Right cardiac atrium (tissue), 5 donors: ENCODE results near the gene ACP5. TPM values are rescaled to one million over a fixed set of nuclear protein-coding genes. Genes with fewer than 3 reads are reported as not detected.

ENCODE experiments used
- ATAC-seq, 2 donors: fragments of 200-7000 bp; cut with Tn5 transposase; one replicate each; pipeline versions ENCODE4 v1.8.0 to v1.9.1; 2020; ENCODE audit warnings: moderate library complexity in 2 of 2, mild to moderate bottlenecking in 1 of 2
- DNase-seq, 3 donors: peaks; one replicate each; pipeline ENCODE4 v3.0.0-alpha.2; 2020
- H3K27ac ChIP-seq: one replicate; pipeline ENCODE4 v1.5.1; 2013; ENCODE audit warnings: mild to moderate bottlenecking, low read length, control low read depth, moderate library complexity
- H3K27me3 ChIP-seq: one replicate; pipeline ENCODE4 v1.6.1; 2013; ENCODE audit not compliant: control insufficient read depth, insufficient read depth
- H3K4me1 ChIP-seq: one replicate; pipeline ENCODE4 v1.6.1; 2013; ENCODE audit warnings: low read length; ENCODE audit not compliant: control insufficient read depth, insufficient read depth
- H3K4me3 ChIP-seq: one replicate; pipeline ENCODE4 v1.5.1; 2013; ENCODE audit warnings: low read length, control low read depth
- H3K9me3 ChIP-seq: one replicate; pipeline ENCODE4 v1.6.1; 2013; ENCODE audit warnings: low read length; ENCODE audit not compliant: control insufficient read depth
- WGBS: extraction: QIAGEN DNeasy Blood & Tissue Kit; methylation state at CpG from one replicate; pipeline ENCODE4 v1.1.7; 2013; 5-methylcytosine and 5-hydroxymethylcytosine counted together
- intact Hi-C, 4 donors: fragments of 100-400 bp; cut with DNase I; formaldehyde crosslinking; loops; one replicate each; pipeline versions ENCODE4 v1.11.0 to v1.14.0; 2022 to 2023
- polyA plus RNA-seq: library from polyadenylated mRNA; stranded (reverse); fragments of 200-250 nt; gene quantifications from one replicate; pipeline ENCODE4 v1.2.3, GENCODE V29; 2013
- total RNA-seq, 4 donors: library from RNA; stranded (reverse); fragmentation: NEBNext Ultra II Directional; extraction: Animal tissue kit (Norgen Biotek cat#: 25700); gene quantifications; one replicate each; pipeline ENCODE4 v1.2.1, GENCODE V29; 2021
- donor health status: healthy with polysubstance abuse.
- donor health status: DM: no; HTN: yes; CAD: no.
- donor health status: DM: no; HTN: no; CAD: no.
- donor health status: DM: no; HTN: yes; CAD: no; lungs with severe emphysema.
- donor health status: DM: yes; HTN: yes; CAD: no.

Gene ACP5
- total and polyA plus RNA-seq, 5 donors: 2.9 to 8.4 (median 4.1) TPM

GRCh38 chr19:11540645-11541044 lies 36.8 kb downstream of the ACP5 start:
- H3K4me1 ChIP-seq: no peaks in the 10 kb centered on the region
- intact Hi-C loops: no loop called here
- H3K27me3 ChIP-seq: no peaks in the 10 kb centered on the region
- 86% methylated on average over 5 of the region's 5 CpGs for WGBS
- no peak for DNase-seq
- no peaks in the 10 kb centered on the region for H3K9me3 ChIP-seq
- H3K27ac ChIP-seq: peak overlapping the region; percentile 14
- no peak for ATAC-seq
- no peak overlapping the region for H3K4me3 ChIP-seq

GRCh38 chr19:11539495-11540365 lies 37.7 kb downstream of the ACP5 start:
- 8% methylated on average over 36 of the region's 36 CpGs for WGBS

GRCh38 chr19:11538232-11539036 lies 39.0 kb downstream of the ACP5 start, which contains the start of gene CNN1:
Gene CNN1 (plus strand): TSS chr19:11538851. CDS start chr19:11538928, 77 bp downstream.
- WGBS: 16% methylated on average over 21 of the region's 21 CpGs
- peak; percentile 83 to 91 (median 89) for DNase-seq
- no peaks in the 10 kb centered on the region for H3K4me1 ChIP-seq
- peak; percentile 72 to 75 for ATAC-seq
- no peaks in the 10 kb centered on the region for H3K9me3 ChIP-seq
- peak within 1 kb of the TSS; percentile 68 for H3K27ac ChIP-seq
- peak within 1 kb of the TSS; percentile 40 for H3K4me3 ChIP-seq
- no peaks in the 10 kb centered on the region for H3K27me3 ChIP-seq
- intact Hi-C loops: no loop called here

More at GRCh38 chr19:11539495-11540365, 37.7 kb downstream of the ACP5 start:
- H3K27me3 ChIP-seq: no peaks in the 10 kb centered on the region
- DNase-seq: peak; percentile 56 to 77 (median 77)
- intact Hi-C loops: no loop called here
- H3K4me3 ChIP-seq: peak overlapping the region; percentile 40
- peak overlapping the region; percentile 68 for H3K27ac ChIP-seq
- H3K9me3 ChIP-seq: no peaks in the 10 kb centered on the region
- H3K4me1 ChIP-seq: no peaks in the 10 kb centered on the region
- peak; percentile 60 to 65 for ATAC-seq

GRCh38 chr19:11535792-11536595 lies 41.5 kb downstream of the ACP5 start:
- peak overlapping the region; percentile 9 for H3K4me3 ChIP-seq
- H3K27ac ChIP-seq: peak overlapping the region; percentile 81
- intact Hi-C loops: no loop called here
- H3K4me1 ChIP-seq: no peaks in the 10 kb centered on the region
- peak; percentile 84 to 88 for ATAC-seq
- no peaks in the 10 kb centered on the region for H3K27me3 ChIP-seq
- H3K9me3 ChIP-seq: no peaks in the 10 kb centered on the region
- peak; percentile 93 to 97 (median 97) for DNase-seq
- 10% methylated on average over 54 of the region's 54 CpGs for WGBS

- ATAC-seq: no peak
- Histone ChIP-seq H3K4me3 (no peak overlapping the region), H3K27me3 (no peaks in the 10 kb centered on the region), H3K4me1 (no peaks in the 10 kb centered on the region), H3K27ac (peak overlapping the region; percentile 70), H3K9me3 (no peaks in the 10 kb centered on the region)
- intact Hi-C loops: no loop called here
- 38% methylated on average over 5 of the region's 5 CpGs for WGBS
- no peak for DNase-seq
Measured at GRCh38 chr19:11534948-11535347, 42.5 kb downstream of the ACP5 start.

- Histone ChIP-seq H3K9me3 (no peaks in the 10 kb centered on the region), H3K4me1 (no peaks in the 10 kb centered on the region), H3K27ac (no peak overlapping the region), H3K4me3 (no peak overlapping the region), H3K27me3 (no peaks in the 10 kb centered on the region)
- DNase-seq: no peak
- intact Hi-C loops: no loop called here
- ATAC-seq: no peak
- 86% methylated on average over 1 of the region's 1 CpG for WGBS
Measured at GRCh38 chr19:11534538-11534937, 42.9 kb downstream of the ACP5 start.

GRCh38 chr19:11530432-11530831 lies 47.0 kb downstream of the ACP5 start:
- 26% methylated on average over 9 of the region's 9 CpGs for WGBS
- DNase-seq (peak; percentile 85 to 91 (median 89)), ATAC-seq (peak; percentile 49 to 53)
- intact Hi-C loops: no loop called here
- Histone ChIP-seq H3K27me3 (no peaks in the 10 kb centered on the region), H3K9me3 (no peaks in the 10 kb centered on the region), H3K4me1 (peaks cover 3% of the 10 kb centered on the region), H3K4me3 (no peak overlapping the region), H3K27ac (no peak overlapping the region)

- ATAC-seq (peak; percentile 99), DNase-seq (peak; percentile 98 to 99 (median 99))
- Histone ChIP-seq H3K27ac (peak within 1 kb of the TSS; percentile 99), H3K4me1 (peaks cover 3% of the 10 kb centered on the region), H3K9me3 (no peaks in the 10 kb centered on the region), H3K4me3 (peak within 1 kb of the TSS; percentile 96), H3K27me3 (no peaks in the 10 kb centered on the region)
- intact Hi-C loops: no loop called here
- WGBS: under 1% methylated on average over 47 of the region's 47 CpGs
Measured at GRCh38 chr19:11528551-11529341, 48.7 kb downstream of the ACP5 start, which contains the start of gene ECSIT. Gene ECSIT (minus strand): TSS chr19:11529134. CDS start chr19:11519170, 9,964 bp downstream.
